Testis (tissue), 3 donors: ENCODE data around the gene PAXIP1. TPM values are rescaled to one million over a fixed set of nuclear protein-coding genes. Genes with fewer than 3 reads are reported as not detected.
A peak's percentile ranks its signal among the peaks of the same experiment; 100 is the strongest.

Experiments
- DNase-seq: peaks from one replicate; pipeline ENCODE4 v3.0.0-alpha.2; 2019
- H3K27ac ChIP-seq, 2 donors: fragments of 200-600 bp; sonication (generic); one replicate each; pipeline ENCODE4 v1.5.1; 2019
- H3K27me3 ChIP-seq: fragments of 200-600 bp; sonication (generic); one replicate; pipeline ENCODE4 v1.5.1; 2019
- H3K36me3 ChIP-seq: fragments of 200-600 bp; sonication (generic); one replicate; pipeline ENCODE4 v1.5.1; 2017; ENCODE audit warnings: low read depth; ENCODE audit errors: missing control alignments
- H3K4me1 ChIP-seq: fragments of 200-600 bp; sonication (generic); one replicate; pipeline ENCODE4 v1.5.1; 2019
- H3K4me3 ChIP-seq, 2 donors: fragments of 200-600 bp; sonication (generic); one replicate each; pipeline ENCODE4 v1.5.1; 2017 to 2019
- H3K9me3 ChIP-seq: fragments of 200-600 bp; sonication (generic); one replicate; pipeline ENCODE4 v1.5.1; 2017
- CTCF ChIP-seq, 3 experiments: fragments of 450-650 bp in 2 of 3; fragments of 200-600 bp in 1 of 3; sonication (generic) in 1 of 3; IDR thresholded peaks; one replicate each; pipeline ENCODE4 v1.5.1; 2016 to 2019; ENCODE audit warnings: antibody characterized with exemption in 3 of 3, mild to moderate bottlenecking in 2 of 3, moderate library complexity in 1 of 3
- POLR2A ChIP-seq: fragments of 450-650 bp; IDR thresholded peaks from one replicate; pipeline ENCODE4 v1.6.1; 2017; ENCODE audit warnings: antibody characterized with exemption, mild to moderate bottlenecking, moderate library complexity
- WGBS, 2 donors: methylation state at CpG; one replicate each; pipeline ENCODE4 v1.1.5; 2018; 5-methylcytosine and 5-hydroxymethylcytosine counted together
- intact Hi-C: fragments of 100-400 bp; cut with DNase I; formaldehyde crosslinking; loops from one replicate; pipeline ENCODE4 v1.15.1; 2023; ENCODE audit warnings: low total_unique reads
- polyA plus RNA-seq: library from polyadenylated mRNA; stranded (reverse); fragments of 350-450 nt; fragmentation: Illumina TruSeq; extraction: RNeasy Lipid Tissue Mini Kit (QIAGEN cat#74804); gene quantifications from one replicate; pipeline ENCODE4 v1.2.3, GENCODE V29; 2014; ENCODE audit warnings: low read depth, low replicate concordance; ENCODE audit not compliant: insufficient read depth
- total RNA-seq, 2 donors: library from RNA; depleted of rRNA; stranded (reverse); fragments of >200 nt; gene quantifications; one replicate each; pipeline ENCODE4 v1.2.3, GENCODE V29; 2016

The PAXIP1 gene
- total and polyA plus RNA-seq, 3 donors from 2014 or later, result 24.2 to 39.4 (median 37.2) TPM

GRCh38 chr7:154953006-154953684 lies 49.8 kb downstream of the PAXIP1 start:
- H3K9me3 ChIP-seq, result no peaks in the 10 kb centered on the region
- no peaks in the 10 kb centered on the region for H3K27me3 ChIP-seq
- DNase-seq, result peak; percentile 81
- H3K27ac ChIP-seq, result no peak overlapping the region
- no peak overlapping the region for H3K4me3 ChIP-seq
- H3K4me1 ChIP-seq, result no peaks in the 10 kb centered on the region
- H3K36me3 ChIP-seq, result no peaks in the 10 kb centered on the region
- TF ChIP-seq CTCF (IDR thresholded peaks at IDR 0.05) (peak; percentile 8 to 65 (median 33)), POLR2A (no peak)
- intact Hi-C loops, result no loop called here
- 68 to 71% methylated on average over 9 of the region's 9 CpGs for WGBS, 2 donors

GRCh38 chr7:154950960-154951359 lies 52.0 kb downstream of the PAXIP1 start:
- no peaks in the 10 kb centered on the region for H3K4me1 ChIP-seq
- H3K9me3 ChIP-seq, result no peaks in the 10 kb centered on the region
- TF ChIP-seq POLR2A (no peak), CTCF (IDR thresholded peaks at IDR 0.05) (no peak)
- 91 to 100% methylated on average over 2 of the region's 2 CpGs for WGBS, 2 donors
- no peak overlapping the region for H3K4me3 ChIP-seq
- no peak for DNase-seq
- H3K36me3 ChIP-seq, result no peaks in the 10 kb centered on the region
- intact Hi-C loops, result no loop called here
- H3K27ac ChIP-seq, result no peak overlapping the region
- H3K27me3 ChIP-seq, result no peaks in the 10 kb centered on the region

GRCh38 chr7:154947604-154948003 lies 55.3 kb downstream of the PAXIP1 start:
- no peak overlapping the region for H3K4me3 ChIP-seq
- H3K27me3 ChIP-seq, result no peaks in the 10 kb centered on the region
- no peak for DNase-seq
- no peak overlapping the region for H3K27ac ChIP-seq
- intact Hi-C loops, result no loop called here
- WGBS, 2 donors, result 86 to 88% methylated on average over 5 of the region's 5 CpGs
- H3K36me3 ChIP-seq, result no peaks in the 10 kb centered on the region
- no peaks in the 10 kb centered on the region for H3K4me1 ChIP-seq
- no peak for TF ChIP-seq POLR2A
- no peak for TF ChIP-seq CTCF (IDR thresholded peaks at IDR 0.05)
- H3K9me3 ChIP-seq, result no peaks in the 10 kb centered on the region

- 86 to 91% methylated on average over 7 of the region's 7 CpGs for WGBS, 2 donors
- Histone ChIP-seq H3K4me1 (no peaks in the 10 kb centered on the region), H3K9me3 (no peaks in the 10 kb centered on the region), H3K4me3 (no peak overlapping the region), H3K27ac (no peak overlapping the region), H3K27me3 (no peaks in the 10 kb centered on the region), H3K36me3 (no peaks in the 10 kb centered on the region)
- DNase-seq, result no peak
- intact Hi-C loops, result no loop called here
- TF ChIP-seq CTCF (IDR thresholded peaks at IDR 0.05) (no peak), POLR2A (no peak)
These were observed 56.8 kb downstream of the PAXIP1 start for GRCh38 chr7:154946166-154946565.

GRCh38 chr7:154943906-154944305 lies 59.0 kb downstream of the PAXIP1 start:
- TF ChIP-seq CTCF (IDR thresholded peaks at IDR 0.05), result no peak
- TF ChIP-seq POLR2A, result no peak
- no peak overlapping the region for H3K27ac ChIP-seq
- H3K9me3 ChIP-seq, result no peaks in the 10 kb centered on the region
- no peaks in the 10 kb centered on the region for H3K27me3 ChIP-seq
- WGBS, 2 donors, result 84 to 85% methylated on average over 9 of the region's 9 CpGs
- no peak overlapping the region for H3K4me3 ChIP-seq
- no peak for DNase-seq
- intact Hi-C loops, result no loop called here
- H3K4me1 ChIP-seq, result no peaks in the 10 kb centered on the region
- no peaks in the 10 kb centered on the region for H3K36me3 ChIP-seq
